ENCODE measurements around the gene PRG2.

PRG2 gene

GRCh38 chr11:57395905-57396623 is 5.6 kb upstream of the PRG2 start:
- DNase-seq: no peak

GRCh38 chr11:57394203-57394965 is 3.9 kb upstream of the PRG2 start:
- no peak for DNase-seq

GRCh38 chr11:57392763-57393105 is 2.3 kb upstream of the PRG2 start:
- DNase-seq: no peak

- no peak for DNase-seq
Measured at GRCh38 chr11:57392066-57392762, 1.8 kb upstream of the PRG2 start.

GRCh38 chr11:57391539-57391938 is 1.1 kb upstream of the PRG2 start:
- no peak for DNase-seq

GRCh38 chr11:57391111-57391510 is 661 bp upstream of the PRG2 start:
- DNase-seq: no peak

- DNase-seq: peak; percentile 29
Measured at GRCh38 chr11:57387289-57388030, 3.0 kb downstream of the PRG2 start.

GRCh38 chr11:57386178-57386940 is 4.1 kb downstream of the PRG2 start:
- no peak for DNase-seq

- DNase-seq: no peak
Measured at GRCh38 chr11:57380975-57381374, 9.5 kb downstream of the PRG2 start, which contains the start of gene PRG3. Gene PRG3, minus strand, starts transcription at chr11:57381150. Its CDS starts 442 bp downstream, at chr11:57380708.

GRCh38 chr11:57379732-57380131 is 10.7 kb downstream of the PRG2 start:
- peak; percentile 35 for DNase-seq

GRCh38 chr11:57378186-57378585 is 12.3 kb downstream of the PRG2 start:
- no peak for DNase-seq

- no peak for DNase-seq
Measured at GRCh38 chr11:57377107-57377506, 13.3 kb downstream of the PRG2 start.

GRCh38 chr11:57376095-57377090 is 14.1 kb downstream of the PRG2 start:
- DNase-seq: no peak

- DNase-seq: no peak
Measured at GRCh38 chr11:57375490-57375889, 15.0 kb downstream of the PRG2 start.

GRCh38 chr11:57374966-57375365 is 15.5 kb downstream of the PRG2 start:
- no peak for DNase-seq

- no peak for DNase-seq
Measured at GRCh38 chr11:57373146-57373545, 17.3 kb downstream of the PRG2 start.

GRCh38 chr11:57370941-57371340 is 19.5 kb downstream of the PRG2 start:
- no peak for DNase-seq

- no peak for DNase-seq
Measured at GRCh38 chr11:57370251-57370650, 20.2 kb downstream of the PRG2 start.

GRCh38 chr11:57368845-57369232 is 21.6 kb downstream of the PRG2 start:
- DNase-seq: no peak

GRCh38 chr11:57368106-57368844 is 22.2 kb downstream of the PRG2 start:
- no peak for DNase-seq
